NCI-H345 treated with DMSO at 0.1 percent for 48 hours (cell line): Measurements from ENCODE around the gene ZNF724.
"Not testable (repeated sequence)": the region's sequence is repeated elsewhere in the genome, so short reads cannot be mapped to it uniquely, and the experiment has no call there.

Experiments used
- DNase-seq: peaks from one replicate; lab custom pipeline; 2025; ENCODE audit not compliant: unreplicated experiment; lab: John Stamatoyannopoulos, UW

ZNF724 gene

DNA sequence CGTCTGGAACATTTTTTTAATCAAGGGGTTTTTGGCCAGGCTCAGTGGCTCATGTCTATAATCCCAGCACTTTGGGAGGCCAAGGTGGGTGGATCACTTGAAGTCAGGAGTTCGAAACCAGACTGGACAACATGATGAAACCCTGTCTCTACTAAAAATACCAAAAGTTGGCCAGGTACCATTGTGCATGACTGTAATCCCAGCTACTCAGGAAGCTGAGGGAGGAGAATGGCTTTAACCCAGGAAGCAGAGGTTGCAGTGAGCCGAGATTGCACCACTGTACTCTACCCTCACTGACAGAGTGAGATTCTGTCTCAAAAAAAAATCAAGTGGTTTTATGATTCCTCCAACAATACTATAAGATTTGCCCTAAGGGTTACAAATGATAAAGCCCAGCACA, 3.1 kb upstream of the ZNF724 start:
- DNase-seq, result not testable (repeated sequence)

- DNase-seq, result no peak
Observed at GRCh38 chr19:23241419-23241818, 8.8 kb downstream of the ZNF724 start.

- DNase-seq, result no peak
Observed at GRCh38 chr19:23222998-23223652, 27.1 kb downstream of the ZNF724 start.

- DNase-seq, result no peak
Observed at GRCh38 chr19:23203841-23204344, 46.3 kb downstream of the ZNF724 start.

DNA sequence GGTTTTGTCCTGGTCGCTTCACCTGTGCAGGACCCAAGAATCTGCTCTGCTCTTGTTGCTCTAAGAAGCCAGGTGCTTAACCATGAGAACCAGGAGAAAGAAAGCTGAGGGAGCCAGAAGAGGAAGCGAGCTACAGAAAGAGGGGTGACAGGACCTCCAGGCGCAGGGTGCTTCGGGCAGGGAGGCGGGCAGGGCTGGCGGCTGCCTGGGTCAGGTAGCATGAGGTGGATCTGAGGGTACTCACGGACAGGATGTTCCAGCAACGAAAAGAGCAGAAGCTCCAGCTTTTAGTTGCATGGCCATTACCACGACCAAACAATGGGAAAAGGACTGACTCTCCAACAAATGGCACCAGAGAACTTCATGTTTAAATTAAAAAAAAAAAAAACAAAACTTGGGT, 59.9 kb downstream of the ZNF724 start:
- DNase-seq, result no peak

DNA sequence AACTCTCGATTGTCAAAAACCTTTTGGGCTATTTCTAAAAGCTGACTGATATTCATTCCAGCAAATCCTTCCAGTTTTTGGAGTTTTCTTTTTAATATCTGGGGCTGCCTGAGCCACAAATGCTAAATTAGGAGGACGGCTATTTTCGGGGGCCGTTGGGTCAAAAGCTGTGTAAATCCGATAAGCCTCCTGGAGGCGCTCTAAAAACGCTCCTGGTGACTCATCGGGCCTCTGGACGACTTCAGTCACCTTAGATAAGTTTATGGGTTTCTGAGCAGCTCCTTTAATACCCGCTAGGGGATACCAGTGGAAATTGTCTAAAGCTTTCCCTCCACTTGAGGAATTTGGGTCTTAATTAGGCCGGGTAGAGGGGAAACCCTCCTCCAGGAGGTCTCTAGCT, 66.9 kb downstream of the ZNF724 start:
- DNase-seq, result no peak
